Caco-2 (cell line): ENCODE data around the gene RPS27L. TPM values are rescaled to one million over a fixed set of nuclear protein-coding genes. Genes with fewer than 3 reads are reported as not detected.

ENCODE experiments used
- BruUV-seq: library from RNA; stranded (reverse); fragments of 400-500 nt; replicated peaks from 2 replicates; lab custom pipeline; 2021; lab: Mats Ljungman, UMichigan
- CTCF ChIA-PET: fragments of 300-600 bp; sonication (Branson Sonifier 250); formaldehyde crosslinking; loops from one replicate; lab custom pipeline; 2022; ENCODE audit warnings: antibody characterized with exemption; lab: Charles Lee
- POLR2A ChIA-PET: fragments of 300-600 bp; sonication (Branson Sonifier 250); formaldehyde crosslinking; loops from one replicate; lab custom pipeline; 2022; ENCODE audit warnings: antibody characterized with exemption; lab: Charles Lee
- DNase-seq, 2 experiments: peaks; one replicate each; pipeline versions ENCODE4 v3.0.0 to v3.0.0-alpha.2; 2020 to 2022
- H3K27me3 ChIP-seq: replicated peaks from 2 replicates; pipeline ENCODE4 v1.6.0; 2011; ENCODE audit warnings: low read length; ENCODE audit not compliant: control insufficient read depth, insufficient read depth
- H3K36me3 ChIP-seq: 2 replicates; pipeline ENCODE4 v1.5.1; 2011; ENCODE audit warnings: low read length; ENCODE audit not compliant: control insufficient read depth, insufficient read depth
- H3K4me1 ChIP-seq: fragments of 250-450 bp; sonication (Bioruptor Pico); 2 replicates; pipeline ENCODE4 v1.5.1; 2020; ENCODE audit warnings: mild to moderate bottlenecking
- H3K4me3 ChIP-seq: 2 replicates; pipeline ENCODE4 v1.5.1; 2011; ENCODE audit warnings: low read depth, mild to moderate bottlenecking, control low read depth, low read length
- H3K9me3 ChIP-seq: fragments of 250-450 bp; sonication (Bioruptor Pico); 2 replicates; pipeline ENCODE4 v1.5.1; 2020; ENCODE audit warnings: mild to moderate bottlenecking, moderate library complexity
- H3K27ac Mint-ChIP-seq: one replicate; pipeline ENCODE4 v1.8.0; 2022; ENCODE audit warnings: mixed read lengths; ENCODE audit not compliant: unreplicated experiment
- H3K27me3 Mint-ChIP-seq: one replicate; pipeline ENCODE4 v1.8.0; 2022; ENCODE audit warnings: mixed read lengths; ENCODE audit not compliant: insufficient read depth, unreplicated experiment
- H3K36me3 Mint-ChIP-seq: one replicate; pipeline ENCODE4 v1.8.0; 2022; ENCODE audit warnings: mild to moderate bottlenecking, mixed read lengths; ENCODE audit not compliant: insufficient read depth, unreplicated experiment
- H3K4me1 Mint-ChIP-seq: one replicate; pipeline ENCODE4 v1.8.0; 2022; ENCODE audit warnings: low read depth, mixed read lengths; ENCODE audit not compliant: unreplicated experiment
- H3K4me3 Mint-ChIP-seq: one replicate; pipeline ENCODE4 v1.8.0; 2022; ENCODE audit warnings: mild to moderate bottlenecking, moderate library complexity, mixed read lengths; ENCODE audit not compliant: unreplicated experiment
- H3K9me3 Mint-ChIP-seq: one replicate; pipeline ENCODE4 v1.8.0; 2022; ENCODE audit warnings: mixed read lengths; ENCODE audit not compliant: unreplicated experiment
- CTCF ChIP-seq, 2 experiments: fragments of 200-600 bp in 1 of 2; IDR thresholded peaks; 1 replicate in 1 of 2; 2 replicates in 1 of 2; pipeline versions ENCODE4 v1.5.1 to v1.8.0; 2011 to 2022; ENCODE audit warnings: antibody characterized with exemption in 1 of 2, control low read depth in 1 of 2, inconsistent platforms in 1 of 2, low read depth in 1 of 2, low read length in 1 of 2, mild to moderate bottlenecking in 1 of 2, moderate library complexity in 1 of 2; ENCODE audit not compliant: insufficient read depth in 1 of 2, severe bottlenecking in 1 of 2, unreplicated experiment in 1 of 2
- intact Hi-C: fragments of 100-400 bp; cut with micrococcal nuclease; formaldehyde crosslinking; loops from one replicate; pipeline ENCODE4 v1.10.0; 2022; ENCODE audit not compliant: unreplicated experiment
- total RNA-seq: library from RNA; stranded (reverse); gene quantifications from 2 replicates; pipeline ENCODE4 v1.2.3, GENCODE V29; 2022

Gene RPS27L
- total RNA-seq, 1 experiment from 2014 or later, result 73.0 TPM

- Histone ChIP-seq H3K36me3 (no peaks in the 10 kb centered on the region), H3K4me3 (no peak overlapping the region), H3K27me3 (no peaks in the 10 kb centered on the region), H3K9me3 (no peaks in the 10 kb centered on the region), H3K4me1 (peaks cover 14% of the 10 kb centered on the region)
- BruUV-seq, result no TSS peak
- ChIA-PET POLR2A (no interaction called here), CTCF (interaction anchor here (0.6 kb wide), 1 partner anchor 179 kb away, joined by 3 read pairs; no protein-coding TSS in a partner anchor)
- H3K36me3 Mint-ChIP-seq, result peaks cover 4% of the 10 kb centered on the region
- no peak for TF ChIP-seq CTCF (IDR thresholded peaks at IDR 0.05; ENCODE audit: insufficient read depth in 1 of 2, low read depth in 1 of 2, low read length in 1 of 2, severe bottlenecking in 1 of 2, unreplicated experiment in 1 of 2)
- no peaks in the 10 kb centered on the region for H3K4me1 Mint-ChIP-seq
- H3K4me3 Mint-ChIP-seq, result no peak overlapping the region
- no peak overlapping the region for H3K27ac Mint-ChIP-seq
- no peak for DNase-seq
- intact Hi-C loops, result no loop called here
- H3K27me3 Mint-ChIP-seq, result no peaks in the 10 kb centered on the region
- H3K9me3 Mint-ChIP-seq, result no peaks in the 10 kb centered on the region
Observed at GRCh38 chr15:63202861-63203260, 45.6 kb upstream of the RPS27L start.

- H3K27me3 ChIP-seq, result no peaks in the 10 kb centered on the region
- TF ChIP-seq CTCF (IDR thresholded peaks at IDR 0.05; ENCODE audit: insufficient read depth in 1 of 2, low read depth in 1 of 2, low read length in 1 of 2, severe bottlenecking in 1 of 2, unreplicated experiment in 1 of 2), result no peak
- Mint-ChIP-seq H3K9me3 (no peaks in the 10 kb centered on the region), H3K36me3 (no peaks in the 10 kb centered on the region), H3K27ac (no peak overlapping the region), H3K4me3 (no peak overlapping the region), H3K4me1 (no peaks in the 10 kb centered on the region), H3K27me3 (no peaks in the 10 kb centered on the region)
- POLR2A ChIA-PET, result no interaction called here
- H3K4me3 ChIP-seq, result no peak overlapping the region
- CTCF ChIA-PET, result no interaction called here
- intact Hi-C loops, result no loop called here
- H3K4me1 ChIP-seq, result peaks cover 14% of the 10 kb centered on the region
- no peaks in the 10 kb centered on the region for H3K36me3 ChIP-seq
- DNase-seq, result no peak
- BruUV-seq, result no TSS peak
- H3K9me3 ChIP-seq, result no peaks in the 10 kb centered on the region
Observed at GRCh38 chr15:63200464-63201249, 43.4 kb upstream of the RPS27L start.

- H3K27me3 Mint-ChIP-seq, result no peaks in the 10 kb centered on the region
- TF ChIP-seq CTCF (IDR thresholded peaks at IDR 0.05; ENCODE audit: insufficient read depth in 1 of 2, low read depth in 1 of 2, low read length in 1 of 2, severe bottlenecking in 1 of 2, unreplicated experiment in 1 of 2), result no peak
- no peaks in the 10 kb centered on the region for H3K36me3 Mint-ChIP-seq
- no peaks in the 10 kb centered on the region for H3K27me3 ChIP-seq
- intact Hi-C loops, result no loop called here
- peaks cover 14% of the 10 kb centered on the region for H3K4me1 ChIP-seq
- no peaks in the 10 kb centered on the region for H3K9me3 Mint-ChIP-seq
- H3K4me1 Mint-ChIP-seq, result no peaks in the 10 kb centered on the region
- no peak overlapping the region for H3K4me3 Mint-ChIP-seq
- H3K27ac Mint-ChIP-seq, result no peak overlapping the region
- H3K4me3 ChIP-seq, result no peak overlapping the region
- BruUV-seq, result no TSS peak
- no peak for DNase-seq
- H3K36me3 ChIP-seq, result no peaks in the 10 kb centered on the region
- POLR2A ChIA-PET, result no interaction called here
- CTCF ChIA-PET, result no interaction called here
- no peaks in the 10 kb centered on the region for H3K9me3 ChIP-seq
Observed at GRCh38 chr15:63198371-63199250, 41.3 kb upstream of the RPS27L start.
